AG08396 (cell line): Measurements from ENCODE around the gene CFAP99.

Source experiments
- DNase-seq: peaks from one replicate; pipeline ENCODE4 v3.0.0; 2012; ENCODE audit warnings: low spot score, mixed read lengths

Gene CFAP99

DNA sequence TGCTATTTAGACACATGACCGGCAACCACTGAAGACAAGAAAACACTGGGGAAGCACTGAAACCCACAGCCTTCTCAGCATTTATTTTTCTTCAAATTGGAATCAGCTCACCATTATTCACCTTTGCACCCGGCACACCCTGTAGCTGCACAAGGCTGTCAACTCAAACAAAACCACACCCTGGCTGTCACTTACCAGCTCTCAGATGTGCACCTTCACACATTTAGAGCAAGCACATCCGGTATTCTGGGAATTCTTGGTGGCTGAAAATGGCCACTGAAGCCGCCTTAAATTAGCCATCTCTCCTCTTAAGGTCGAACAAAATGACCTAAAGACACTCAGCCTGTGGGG lies 6.2 kb upstream of the CFAP99 start:
- no peak for DNase-seq

DNA sequence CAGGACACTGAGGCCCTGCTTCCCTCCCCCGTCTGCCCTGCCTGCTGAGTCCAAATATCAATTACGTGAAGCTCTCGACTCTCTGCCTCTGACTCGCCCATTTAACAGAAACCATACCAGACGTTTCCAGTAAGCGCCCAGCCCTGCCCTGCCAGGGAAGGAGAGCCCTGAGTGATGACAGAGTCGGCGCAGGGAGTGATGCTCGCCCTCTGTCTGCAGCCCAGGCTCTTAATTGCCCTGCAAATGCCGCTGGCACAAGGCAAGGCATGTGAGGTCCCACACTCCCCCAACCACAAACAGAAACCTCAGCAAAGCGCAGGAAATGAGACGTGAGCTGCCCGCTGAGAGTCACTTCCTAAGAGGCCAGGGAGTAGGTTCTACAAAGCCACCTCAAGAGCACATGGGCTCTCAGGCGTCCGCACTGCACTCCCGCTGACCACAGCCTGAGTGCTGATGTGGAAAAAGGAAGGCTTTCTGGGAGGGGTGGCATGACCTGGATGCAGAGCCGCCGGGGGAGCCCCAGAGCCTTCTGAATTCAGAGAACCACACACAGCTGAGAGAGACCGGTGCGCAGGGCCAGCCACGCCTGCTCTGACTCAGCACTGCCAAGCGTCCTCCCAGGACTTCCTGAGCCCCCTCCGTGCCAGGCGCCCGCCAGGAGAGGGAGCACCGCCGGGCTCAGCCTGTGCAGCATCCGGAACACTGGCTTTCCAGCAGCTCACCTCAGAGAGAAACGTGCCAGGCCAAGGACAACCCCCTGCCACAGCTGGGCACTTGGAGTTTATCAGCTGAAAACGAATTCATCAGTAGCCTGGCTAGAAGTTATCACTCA lies 5.7 kb upstream of the CFAP99 start:
- peak; percentile 91 for DNase-seq

DNA sequence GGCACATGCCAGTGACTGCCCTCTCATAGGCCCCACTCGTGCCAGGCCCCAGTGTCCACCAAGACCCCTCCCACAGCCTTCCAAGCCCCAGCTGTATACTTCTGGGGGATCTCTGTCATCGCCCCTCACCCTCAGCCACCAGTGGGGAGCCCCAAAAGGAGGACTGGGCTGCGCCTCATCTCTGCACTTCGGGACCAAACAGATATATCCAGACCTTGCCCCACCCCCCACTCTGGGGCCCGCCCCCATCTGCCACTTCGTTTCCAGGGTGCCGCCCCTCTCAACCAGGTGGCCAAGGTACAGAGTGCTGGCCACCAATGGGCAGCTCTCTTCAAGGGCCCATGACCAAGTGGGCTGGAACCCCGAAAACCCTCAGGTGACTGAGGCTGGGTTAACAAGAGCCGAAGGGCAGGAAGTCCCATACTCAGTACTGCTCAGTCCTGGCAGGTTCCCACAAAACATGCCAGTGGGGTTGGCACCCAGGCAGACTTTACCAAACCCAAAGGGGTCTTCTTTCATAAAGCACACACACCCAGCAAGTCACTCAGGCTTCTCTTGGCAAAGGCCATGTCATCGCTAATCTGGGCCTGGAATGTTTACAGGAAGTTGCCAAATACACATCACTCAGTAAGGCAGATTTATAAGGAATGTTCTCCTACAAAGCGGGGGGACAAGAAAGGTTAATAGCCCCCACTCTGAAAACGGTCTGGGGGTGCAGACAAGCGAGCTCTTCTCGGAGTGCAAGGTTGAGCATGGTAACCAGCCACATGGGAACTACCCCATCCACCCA lies 4.7 kb upstream of the CFAP99 start:
- DNase-seq, result no peak

DNA sequence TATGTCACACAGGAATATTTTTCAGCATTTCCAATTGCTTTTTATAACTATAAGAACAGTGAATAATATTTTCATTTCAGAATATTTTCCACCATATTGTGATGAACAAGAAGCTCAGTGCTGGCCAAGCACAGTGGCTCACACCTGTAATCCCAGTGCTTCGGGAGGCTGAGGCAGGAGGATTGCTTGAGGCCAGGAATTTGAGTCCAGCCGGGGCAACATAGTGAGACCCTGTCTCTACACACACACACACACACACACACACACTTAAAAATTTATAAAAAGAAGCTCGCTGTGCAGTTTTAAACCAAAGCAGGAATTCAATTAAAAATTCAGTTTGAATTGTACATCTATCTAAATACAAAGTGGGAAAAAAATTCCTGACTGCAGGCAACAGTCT lies 3.5 kb upstream of the CFAP99 start:
- no peak for DNase-seq

DNA sequence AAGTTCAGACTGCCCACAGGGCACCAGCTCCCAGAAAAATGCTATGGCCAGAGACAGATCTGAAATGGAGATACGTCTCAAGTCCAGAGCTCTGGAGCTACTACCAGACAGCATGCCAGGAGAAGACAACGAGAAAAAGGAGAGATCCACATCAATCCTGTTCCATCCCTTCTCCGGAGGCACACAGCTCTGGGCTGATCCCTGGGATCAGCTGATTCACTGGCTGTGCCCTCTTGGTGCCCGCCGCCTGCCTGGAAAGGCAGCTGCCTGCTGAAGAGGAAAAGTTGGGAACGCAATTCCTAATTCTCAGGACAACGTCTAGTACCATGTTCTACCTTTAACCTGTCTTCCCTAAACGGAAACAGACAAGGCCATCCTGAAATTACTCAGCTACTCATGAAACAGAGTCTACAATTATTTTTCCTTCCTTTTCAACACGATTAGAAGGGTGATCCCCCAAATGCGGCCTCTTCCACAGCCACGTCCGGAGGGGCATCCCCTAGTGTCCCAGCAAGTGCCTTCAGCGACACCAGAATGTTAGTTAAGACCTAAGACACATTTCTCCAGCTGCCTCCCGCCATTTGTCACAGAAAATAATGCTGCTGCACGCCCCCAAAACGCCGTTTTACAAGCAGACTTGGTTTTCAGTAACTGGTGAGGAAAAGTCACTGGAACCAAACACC lies 2.7 kb upstream of the CFAP99 start:
- no peak for DNase-seq

DNA sequence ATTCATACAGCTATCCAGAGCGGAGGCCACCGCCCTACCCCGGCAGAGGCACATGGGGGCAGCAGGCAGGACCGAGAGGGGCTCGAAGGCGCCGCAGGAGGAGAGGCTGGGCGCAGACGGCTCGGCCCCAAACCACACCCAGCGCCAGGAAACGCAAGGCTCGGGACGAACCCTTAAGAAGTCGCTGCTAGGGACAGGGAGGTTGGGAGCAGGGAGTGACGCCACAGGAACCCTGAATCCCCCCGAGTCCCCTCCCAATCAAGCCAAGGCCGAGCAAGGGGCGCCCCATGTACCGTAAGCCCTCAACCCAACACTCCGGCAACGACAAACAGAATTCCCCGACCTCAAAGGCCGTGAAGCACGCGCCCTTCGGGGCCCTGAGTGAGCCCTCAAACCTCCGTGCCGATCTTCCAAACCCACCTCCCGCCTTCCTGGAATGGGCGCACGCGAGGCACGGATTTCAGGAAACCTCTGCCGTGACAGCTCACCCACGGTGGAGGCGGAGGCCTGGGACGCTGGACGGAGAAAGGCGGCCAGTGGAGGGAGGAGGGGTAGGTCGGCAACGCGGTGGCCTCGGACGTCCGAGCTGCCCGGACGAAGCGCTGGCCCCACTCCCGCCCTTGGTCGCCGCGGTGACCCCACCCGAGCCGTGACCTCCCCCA lies 2.1 kb upstream of the CFAP99 start:
- DNase-seq, result peak; percentile 44

DNA sequence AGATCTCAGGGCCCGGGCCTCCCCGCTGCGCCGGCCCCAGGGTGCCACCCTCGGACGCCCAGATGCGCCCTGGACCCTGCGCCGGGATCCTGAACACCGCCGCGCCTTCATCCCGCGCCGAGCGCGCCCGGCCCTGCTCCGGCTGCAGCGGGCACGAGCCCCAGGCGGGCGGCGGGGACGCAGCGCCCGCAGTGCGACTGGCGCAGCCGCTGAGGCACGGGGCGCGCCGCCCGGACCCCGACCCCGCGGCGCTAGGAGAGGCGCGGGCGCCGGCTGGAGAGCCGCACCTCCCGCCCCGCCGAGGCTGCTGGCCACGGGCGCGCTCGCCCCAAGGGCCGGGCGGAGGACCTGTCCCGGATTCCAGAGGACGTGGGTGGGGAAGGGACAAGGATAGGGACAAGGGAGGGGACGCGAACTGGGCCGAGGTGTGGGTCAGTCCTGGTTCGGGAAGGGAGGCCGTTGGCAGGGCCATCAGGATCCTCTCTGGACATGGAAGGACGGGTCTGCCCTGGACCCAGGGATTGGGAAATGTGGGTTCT lies 1.5 kb upstream of the CFAP99 start:
- DNase-seq, result peak; percentile 32

DNA sequence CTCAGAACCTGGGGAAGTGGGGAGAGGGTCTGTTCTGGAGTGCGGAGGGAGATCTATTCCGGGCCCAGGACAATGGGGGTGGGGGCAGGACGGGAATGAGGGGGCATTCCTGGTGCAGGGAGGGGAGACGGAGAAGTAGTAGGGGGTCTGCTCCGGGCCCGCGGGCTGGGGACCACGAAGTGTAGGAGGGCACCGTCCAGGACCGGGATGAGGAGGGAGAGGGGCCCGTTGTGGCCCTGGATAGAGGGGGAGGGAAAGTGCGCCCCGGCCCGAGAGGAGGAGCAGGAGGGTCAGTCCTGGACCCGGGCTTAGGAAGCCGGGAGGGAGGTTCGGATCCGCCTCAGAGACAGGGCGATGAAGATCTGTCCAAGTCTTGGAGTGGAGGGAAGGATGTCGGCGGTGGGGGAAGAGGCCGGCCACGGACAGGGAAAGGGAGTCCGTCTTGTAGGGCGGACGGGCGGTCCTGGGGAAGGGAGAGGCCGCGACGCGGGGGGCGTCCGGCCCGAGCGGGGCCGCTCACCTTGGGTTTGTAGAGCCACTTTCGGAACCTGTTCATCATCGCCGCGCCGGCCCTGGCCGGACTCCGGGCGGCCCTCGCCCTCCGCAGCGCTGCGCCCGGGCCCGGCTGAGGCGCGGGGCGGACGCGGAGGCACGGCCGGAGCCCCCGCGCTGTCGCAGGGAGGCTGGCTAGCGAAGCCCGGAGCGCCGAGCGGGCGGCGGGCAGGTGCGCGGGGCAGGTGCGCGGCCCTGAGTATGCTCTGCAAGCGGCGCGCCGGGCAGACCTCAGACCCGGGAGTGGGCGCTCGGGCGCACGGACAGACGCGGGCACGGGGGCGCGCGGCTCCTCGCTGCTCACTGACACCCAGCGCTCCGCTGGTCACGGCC lies 748 bp upstream of the CFAP99 start, which contains the start of gene ZFYVE28:
ZFYVE28 (minus strand) TSS at position 881 of the 885 bp plus-strand sequence; CDS start at position 559, 322 bp downstream.
- DNase-seq, result peak; percentile 56

DNA sequence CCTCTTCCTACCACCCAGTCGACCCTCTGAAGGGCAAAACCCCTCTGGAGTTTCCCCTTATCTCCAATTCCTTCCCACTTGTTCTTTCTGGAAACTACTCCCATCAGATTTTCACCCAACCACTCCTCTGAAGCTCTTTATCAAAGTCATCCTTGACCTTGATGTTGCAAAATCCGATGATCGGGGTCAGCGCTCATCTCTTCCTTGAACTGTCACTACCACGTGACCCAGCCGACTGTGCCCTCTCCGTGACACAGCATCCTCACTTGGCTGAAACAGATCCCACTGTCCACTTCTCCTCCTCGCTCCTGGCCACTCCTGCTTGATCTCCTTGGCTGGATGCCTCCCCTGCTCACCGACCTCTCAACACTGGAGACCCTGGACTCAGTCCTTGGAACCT lies 1.1 kb downstream of the CFAP99 start:
- no peak for DNase-seq

DNA sequence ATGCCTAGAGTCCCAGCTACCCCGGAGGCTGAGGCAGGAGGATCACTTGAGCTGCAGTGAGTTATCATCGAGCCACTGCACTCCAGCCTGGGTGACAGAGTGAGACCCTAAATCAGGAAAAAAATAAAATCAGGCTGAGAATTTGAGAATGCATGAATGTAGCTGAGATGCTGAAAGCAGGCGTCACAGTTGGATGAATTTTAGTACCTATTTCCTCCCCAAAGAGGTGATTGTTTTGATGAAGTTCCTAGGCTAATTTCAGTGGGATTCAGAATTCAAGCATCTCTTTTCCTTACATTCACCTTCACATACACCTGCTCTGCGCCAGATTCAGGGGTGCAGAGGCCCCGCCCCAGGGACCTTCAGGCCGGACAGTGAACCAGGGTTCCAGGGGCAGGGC lies 3.2 kb downstream of the CFAP99 start:
- DNase-seq, result no peak

DNA sequence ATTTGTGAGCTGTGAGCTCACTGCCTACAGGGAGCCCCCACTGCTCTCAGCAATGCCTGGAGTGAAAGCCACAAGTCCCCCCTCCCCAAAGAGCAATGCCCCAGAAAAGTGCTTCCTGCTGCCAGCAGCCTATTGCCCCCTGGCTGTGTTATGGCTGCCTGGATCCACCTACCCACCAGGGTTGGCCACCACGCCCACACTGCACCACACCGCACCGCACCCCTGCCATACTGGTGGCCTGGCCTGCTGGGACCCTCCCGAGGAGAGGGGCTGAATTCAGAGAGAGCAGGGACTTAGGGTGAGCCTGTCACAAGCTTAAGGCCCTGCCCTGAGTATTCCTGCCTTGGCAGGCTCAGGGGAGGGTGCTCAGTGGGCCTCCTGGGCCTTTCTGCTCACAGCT lies 4.3 kb downstream of the CFAP99 start:
- DNase-seq, result no peak

DNA sequence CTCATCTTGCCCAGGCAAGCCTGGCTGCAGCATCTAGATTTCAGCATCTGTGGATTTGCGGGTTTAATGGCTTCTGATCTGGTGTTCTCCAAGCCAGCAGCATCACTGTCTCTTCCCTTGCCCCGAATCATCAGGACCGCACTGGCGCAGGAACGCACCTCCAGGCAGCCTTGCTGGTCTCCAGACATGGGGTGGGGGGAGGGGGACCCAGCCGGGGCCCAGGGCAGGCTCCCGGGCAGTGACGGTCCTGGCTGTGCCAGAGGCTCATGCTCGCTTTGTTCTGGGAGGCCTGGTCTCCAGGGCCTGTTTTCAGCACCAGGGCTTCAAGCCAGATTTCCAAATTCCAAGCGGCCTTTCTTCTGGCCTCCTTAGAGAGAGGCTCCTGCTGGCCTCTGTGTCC lies 4.9 kb downstream of the CFAP99 start:
- DNase-seq, result no peak

DNA sequence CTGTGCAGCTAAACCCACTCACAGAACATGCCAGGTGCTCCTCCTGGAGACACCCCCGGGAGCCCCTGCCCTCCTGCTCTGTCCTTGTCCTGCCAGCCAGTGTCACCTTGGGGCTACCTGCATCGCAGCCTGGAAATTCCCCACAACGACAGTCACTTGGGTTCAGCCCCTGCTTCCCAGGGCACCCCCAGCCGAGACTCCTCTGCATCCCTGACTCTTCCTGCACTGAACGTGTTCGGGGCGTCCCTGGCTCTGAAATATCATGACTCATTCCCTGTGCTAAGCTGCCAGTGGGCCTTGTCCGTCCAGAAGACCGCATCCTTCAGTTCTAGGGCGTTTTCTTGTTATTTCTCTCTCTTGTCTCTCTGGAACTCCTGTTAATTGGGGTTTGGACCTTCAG lies 5.8 kb downstream of the CFAP99 start:
- no peak for DNase-seq

DNA sequence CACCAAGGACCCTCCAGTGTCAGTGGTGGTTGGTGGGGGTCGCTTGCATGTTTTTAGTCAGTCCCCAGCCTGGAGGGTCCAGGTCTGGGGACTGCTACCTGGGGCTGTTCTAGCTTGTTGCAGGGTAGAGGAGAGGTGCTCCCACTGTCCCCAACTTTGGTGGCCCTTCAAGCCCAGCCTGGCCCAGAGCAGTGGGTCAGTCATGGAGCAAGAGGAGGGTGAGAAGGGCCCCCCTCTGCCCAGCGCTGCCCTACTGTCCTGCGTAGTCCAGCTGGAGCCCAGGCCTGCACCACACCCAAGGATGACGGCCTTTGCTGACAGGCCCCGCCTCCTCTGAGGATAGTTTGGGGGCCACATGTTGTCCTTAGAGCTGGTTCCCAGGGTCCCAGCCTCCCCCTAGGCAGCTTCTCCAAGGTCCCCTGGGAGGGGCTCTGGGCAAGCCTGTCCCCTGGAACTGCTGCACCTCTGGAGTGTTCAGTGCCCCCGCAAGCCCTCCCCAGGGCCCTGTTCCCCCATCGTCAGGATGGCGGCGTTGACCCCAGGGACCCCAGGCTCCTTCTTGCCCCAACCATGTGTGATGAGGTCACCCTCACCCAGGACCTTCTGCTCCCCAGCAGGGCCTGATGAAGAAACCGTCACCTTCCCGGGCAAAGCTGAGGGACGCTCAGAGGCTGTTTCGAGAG lies 6.8 kb downstream of the CFAP99 start:
- no peak for DNase-seq

DNA sequence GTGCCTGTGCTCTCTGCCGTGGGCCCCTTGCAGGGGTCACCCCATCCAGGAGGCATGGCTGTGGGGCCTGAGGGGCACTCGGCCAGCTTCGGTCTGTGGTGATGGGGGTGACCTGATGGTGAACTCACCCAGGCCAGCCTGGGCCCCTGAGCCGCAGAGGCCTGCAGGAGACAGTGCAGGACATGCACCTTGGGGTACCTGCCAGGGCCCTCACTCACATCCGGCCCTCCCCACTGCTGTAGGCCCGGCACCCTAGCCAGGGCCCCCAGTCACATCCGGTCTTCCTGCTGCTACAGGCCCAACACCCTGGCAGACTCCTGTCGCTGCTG lies 7.3 kb downstream of the CFAP99 start:
- DNase-seq, result no peak

DNA sequence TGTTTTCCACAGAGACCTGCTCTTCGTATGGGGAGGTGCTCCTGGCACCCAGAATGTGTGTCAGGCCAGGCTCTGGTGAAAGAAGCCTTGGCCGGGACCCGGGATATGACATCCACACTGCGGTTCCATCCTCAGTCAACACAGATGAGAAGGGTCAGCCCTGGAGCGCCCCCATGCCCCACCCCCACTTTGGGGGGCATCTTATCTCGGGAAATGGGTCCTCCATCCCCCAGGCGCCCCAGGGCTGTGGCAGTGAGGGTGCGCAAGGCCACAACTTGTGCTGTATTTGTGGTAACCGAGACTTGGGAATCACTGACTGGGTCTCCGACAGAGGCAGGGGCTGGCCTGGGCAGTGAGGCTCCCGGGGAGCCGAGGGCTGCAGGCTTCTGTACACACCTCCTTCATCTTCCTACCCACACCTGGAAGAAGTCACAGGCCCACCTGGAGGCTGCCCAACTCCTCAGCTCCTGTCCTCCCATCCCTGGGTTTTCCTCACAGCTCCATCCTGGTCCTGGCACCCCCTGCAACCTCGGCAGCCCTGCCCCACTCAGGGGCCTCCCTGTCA lies 8.0 kb downstream of the CFAP99 start:
- DNase-seq, result no peak

DNA sequence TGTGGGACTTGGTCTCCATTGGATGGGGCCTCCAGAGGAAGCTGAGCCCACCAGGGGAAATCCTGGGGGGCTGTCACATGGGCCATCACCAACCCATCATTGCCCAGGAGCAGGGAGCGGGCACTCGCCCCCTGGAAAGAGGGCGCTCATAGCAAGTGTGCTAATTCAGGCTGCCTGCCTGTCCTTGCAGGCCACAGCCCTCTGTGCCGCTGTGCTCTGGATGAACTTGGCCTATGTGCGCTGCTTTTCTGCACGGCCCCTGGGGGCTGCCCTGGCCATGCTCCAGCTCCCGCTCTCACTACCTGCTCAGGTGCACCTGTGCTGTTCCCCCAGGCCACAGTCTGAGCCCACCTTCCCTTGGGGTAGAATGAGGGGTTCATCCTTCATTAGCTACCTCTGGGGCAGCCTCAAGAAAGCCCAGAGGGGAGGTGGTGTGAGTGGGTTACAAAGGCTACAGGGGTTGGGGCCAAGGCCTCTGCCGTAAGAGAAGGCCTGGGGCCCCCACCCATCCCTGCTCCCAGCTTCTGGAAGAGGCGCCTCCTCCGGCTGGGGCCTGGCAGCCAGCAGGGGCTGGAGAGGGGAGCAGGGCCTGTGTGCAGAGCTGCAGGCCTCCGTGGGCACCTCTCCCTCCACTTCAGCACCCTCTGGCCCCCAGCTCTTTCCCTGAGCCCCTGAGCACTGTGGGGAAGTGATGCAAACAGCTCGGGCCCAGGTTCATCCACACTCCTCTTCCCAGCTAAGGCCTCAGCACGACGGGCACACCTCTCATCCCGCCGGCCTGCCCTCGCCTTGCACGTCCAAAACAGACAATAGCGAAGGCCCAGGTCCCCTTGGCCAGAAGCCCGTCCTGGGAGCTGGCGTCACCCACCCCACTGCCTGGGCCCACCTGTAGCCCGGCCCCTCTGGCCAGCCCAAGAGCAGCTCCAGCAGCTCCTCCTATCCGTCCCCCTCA lies 8.9 kb downstream of the CFAP99 start:
- DNase-seq, result no peak

DNA sequence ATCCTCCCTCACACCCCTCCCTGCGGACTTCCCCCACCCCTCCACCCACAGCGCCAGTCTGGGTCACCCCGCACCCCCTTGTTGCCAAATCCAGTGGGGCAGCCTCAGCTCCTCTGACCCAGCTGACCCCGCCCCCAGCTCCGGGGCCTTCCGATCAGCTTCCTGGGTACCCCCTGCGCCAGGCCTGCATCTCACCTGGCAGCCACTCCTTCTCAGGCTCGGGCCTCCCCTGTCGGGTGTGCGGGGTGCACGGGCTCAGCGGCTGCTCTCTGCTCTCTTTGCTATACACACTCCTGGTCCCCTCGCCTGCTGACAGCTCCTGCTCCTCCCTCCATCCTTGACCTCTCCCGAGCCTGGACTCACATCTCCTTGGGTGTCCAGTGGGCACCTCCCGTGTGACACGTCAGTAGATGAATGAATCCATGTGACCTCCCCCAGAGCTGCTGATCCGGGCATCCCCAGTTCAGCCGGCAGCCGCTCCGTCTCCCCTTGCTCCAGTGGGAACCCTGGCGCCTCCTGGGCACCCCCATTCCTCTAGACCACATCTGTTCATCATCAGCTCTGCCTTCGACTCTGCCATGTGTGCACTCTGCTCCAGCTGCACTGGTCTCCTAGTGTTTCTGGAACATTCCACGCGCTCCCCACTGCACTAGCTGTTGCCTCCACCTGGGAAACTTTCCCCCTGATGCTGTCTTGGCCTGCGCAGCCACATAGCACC lies 9.9 kb downstream of the CFAP99 start:
- DNase-seq, result no peak
